ENCODE results near the gene CDKN1C. TPM values are rescaled to one million over a fixed set of nuclear protein-coding genes. Genes with fewer than 3 reads are reported as not detected.

The CDKN1C gene
- polyA plus RNA-seq, 1 of the 3 experiments (the other 2 are of a cell fraction): 1.6 TPM

DNA sequence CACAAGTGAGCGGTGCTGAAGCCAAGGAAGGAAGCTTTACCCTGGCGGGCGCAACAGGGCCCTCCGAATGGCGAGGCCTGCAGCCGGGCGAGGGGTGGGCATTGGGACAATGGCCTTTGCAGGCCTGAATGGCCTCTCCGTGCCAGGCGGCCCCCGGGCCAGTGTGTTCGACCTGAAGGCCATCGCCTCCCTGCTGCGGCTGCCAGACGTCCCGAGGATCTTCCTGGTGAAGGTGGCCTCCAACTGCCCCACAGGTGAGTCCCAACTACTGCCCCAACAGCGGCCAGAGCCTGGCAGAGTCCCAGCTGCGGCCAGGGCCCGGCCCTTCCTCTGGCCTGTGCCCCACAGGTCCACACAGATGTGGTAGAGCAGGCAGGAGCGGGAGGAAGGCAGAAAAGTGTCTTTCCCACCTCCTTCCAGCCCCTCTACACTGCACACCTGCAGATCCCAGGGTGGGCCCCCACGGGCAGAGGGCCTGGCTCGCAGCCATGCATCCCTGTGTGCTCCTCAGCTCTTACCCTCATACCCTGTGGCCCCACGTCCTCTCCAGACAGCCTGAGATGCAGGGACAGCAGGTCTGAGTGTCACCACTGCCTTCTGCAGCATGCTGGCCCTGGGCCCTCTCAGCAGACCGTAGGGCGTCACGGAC lies 32.4 kb upstream of the CDKN1C start:
- no peak for DNase-seq
- Histone ChIP-seq H3F3A (replicated peaks; ENCODE audit: insufficient read depth) (no peaks in the 10 kb centered on the region), H2AFZ (ENCODE audit: low read depth) (no peak overlapping the region), H3K27ac (ENCODE audit: low read depth in 2 of 2, low read length in 1 of 2) (no peak overlapping the region), H3K9me3 (no peaks in the 10 kb centered on the region), H3K4me2 (no peak overlapping the region), H3K9ac (no peak overlapping the region), H3K79me2 (ENCODE audit: insufficient read depth) (no peaks in the 10 kb centered on the region), H3K4me1 (ENCODE audit: control insufficient read depth in 1 of 2, insufficient read depth in 2 of 2, low read depth in 1 of 2, low read length in 1 of 2) (peaks cover 5 to 18% of the 10 kb centered on the region in 2 experiments; a peak in 3 of 4 replicates), H4K20me1 (ENCODE audit: insufficient read depth) (no peaks in the 10 kb centered on the region), H3K36me3 (replicated peaks in 1 of 2; ENCODE audit: control insufficient read depth in 1 of 2, insufficient read depth in 2 of 2, low read length in 1 of 2) (no peaks in the 10 kb centered on the region), H3K27me3 (ENCODE audit: insufficient read depth) (no peaks in the 10 kb centered on the region), H3K9me2 (no peaks in the 10 kb centered on the region), H3K4me3 (ENCODE audit: low read depth in 2 of 2, low read length in 1 of 2) (no peak overlapping the region)
- ChIA-PET POLR2A (no interaction called here), CTCF (interaction anchor here (1.1 to 5.2 kb wide), 3 partner anchors 12 to 497 kb away, joined by 4 to 27 read pairs (median 5); partner anchors contain the start of gene PHLDA2)
- 74% methylated on average over 7 of the region's 25 CpGs for WGBS (ENCODE audit: low lambda C conversion rate)
- no peak for TF ChIP-seq NRF1 (IDR thresholded peaks at IDR 0.05; ENCODE audit: low read depth, low read length)
- TF ChIP-seq, protein P1, sequence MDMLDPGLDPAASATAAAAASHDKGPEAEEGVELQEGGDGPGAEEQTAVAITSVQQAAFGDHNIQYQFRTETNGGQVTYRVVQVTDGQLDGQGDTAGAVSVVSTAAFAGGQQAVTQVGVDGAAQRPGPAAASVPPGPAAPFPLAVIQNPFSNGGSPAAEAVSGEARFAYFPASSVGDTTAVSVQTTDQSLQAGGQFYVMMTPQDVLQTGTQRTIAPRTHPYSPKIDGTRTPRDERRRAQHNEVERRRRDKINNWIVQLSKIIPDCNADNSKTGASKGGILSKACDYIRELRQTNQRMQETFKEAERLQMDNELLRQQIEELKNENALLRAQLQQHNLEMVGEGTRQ (IDR thresholded peaks at IDR 0.05; ENCODE audit: borderline replicate concordance, low read depth, low read length): no peak
- TF ChIP-seq JUND (IDR thresholded peaks at IDR 0.05): no peak
- TF ChIP-seq RCOR1 (IDR thresholded peaks at IDR 0.05; ENCODE audit: low read length): no peak
- no peak for TF ChIP-seq SMC3 (IDR thresholded peaks at IDR 0.05; ENCODE audit: low read depth, low read length)
- no peak for TF ChIP-seq FOXM1 (IDR thresholded peaks at IDR 0.05; ENCODE audit: low read depth)
- no peak for TF ChIP-seq TAF1 (IDR thresholded peaks at IDR 0.05; ENCODE audit: borderline replicate concordance, low read depth, low read length)
- TF ChIP-seq, protein P2, sequence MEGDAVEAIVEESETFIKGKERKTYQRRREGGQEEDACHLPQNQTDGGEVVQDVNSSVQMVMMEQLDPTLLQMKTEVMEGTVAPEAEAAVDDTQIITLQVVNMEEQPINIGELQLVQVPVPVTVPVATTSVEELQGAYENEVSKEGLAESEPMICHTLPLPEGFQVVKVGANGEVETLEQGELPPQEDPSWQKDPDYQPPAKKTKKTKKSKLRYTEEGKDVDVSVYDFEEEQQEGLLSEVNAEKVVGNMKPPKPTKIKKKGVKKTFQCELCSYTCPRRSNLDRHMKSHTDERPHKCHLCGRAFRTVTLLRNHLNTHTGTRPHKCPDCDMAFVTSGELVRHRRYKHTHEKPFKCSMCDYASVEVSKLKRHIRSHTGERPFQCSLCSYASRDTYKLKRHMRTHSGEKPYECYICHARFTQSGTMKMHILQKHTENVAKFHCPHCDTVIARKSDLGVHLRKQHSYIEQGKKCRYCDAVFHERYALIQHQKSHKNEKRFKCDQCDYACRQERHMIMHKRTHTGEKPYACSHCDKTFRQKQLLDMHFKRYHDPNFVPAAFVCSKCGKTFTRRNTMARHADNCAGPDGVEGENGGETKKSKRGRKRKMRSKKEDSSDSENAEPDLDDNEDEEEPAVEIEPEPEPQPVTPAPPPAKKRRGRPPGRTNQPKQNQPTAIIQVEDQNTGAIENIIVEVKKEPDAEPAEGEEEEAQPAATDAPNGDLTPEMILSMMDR (IDR thresholded peaks at IDR 0.05): no peak
- TF ChIP-seq, protein P3, sequence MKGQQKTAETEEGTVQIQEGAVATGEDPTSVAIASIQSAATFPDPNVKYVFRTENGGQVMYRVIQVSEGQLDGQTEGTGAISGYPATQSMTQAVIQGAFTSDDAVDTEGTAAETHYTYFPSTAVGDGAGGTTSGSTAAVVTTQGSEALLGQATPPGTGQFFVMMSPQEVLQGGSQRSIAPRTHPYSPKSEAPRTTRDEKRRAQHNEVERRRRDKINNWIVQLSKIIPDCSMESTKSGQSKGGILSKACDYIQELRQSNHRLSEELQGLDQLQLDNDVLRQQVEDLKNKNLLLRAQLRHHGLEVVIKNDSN (IDR thresholded peaks at IDR 0.05; ENCODE audit: borderline replicate concordance, low read depth): no peak
- no peak for TF ChIP-seq TEAD4 (IDR thresholded peaks at IDR 0.05; ENCODE audit: borderline replicate concordance, insufficient read depth)
- TF ChIP-seq NFIC (IDR thresholded peaks at IDR 0.05; ENCODE audit: borderline replicate concordance): no peak
- no peak for TF ChIP-seq GABPA (IDR thresholded peaks at IDR 0.05; ENCODE audit: low read depth)
- TF ChIP-seq POLR2AphosphoS5 (IDR thresholded peaks at IDR 0.05; ENCODE audit: low read depth, low read length): no peak

Measured in SK-N-SH (cell line).